Stomach (tissue), 4 donors: ENCODE results near the gene TCF12.

Experiments used
- EP300 ChIP-seq: sonication (generic); formaldehyde crosslinking; IDR thresholded peaks from one replicate; pipeline ENCODE4 v1.6.1; 2017; ENCODE audit warnings: antibody characterized with exemption
- POLR2A ChIP-seq, 4 donors: fragments of 450-650 bp; IDR thresholded peaks; one replicate each; pipeline ENCODE4 v1.6.1; 2016; ENCODE audit warnings: antibody characterized with exemption in 4 of 4, control low read depth in 2 of 4, mild to moderate bottlenecking in 1 of 4, moderate library complexity in 1 of 4
- POLR2AphosphoS5 ChIP-seq, 3 donors: sonication (generic); formaldehyde crosslinking; IDR thresholded peaks; one replicate each; pipeline ENCODE4 v1.6.1; 2016; ENCODE audit warnings: antibody characterized with exemption in 3 of 3
- TF ChIP-seq, protein P1 (sequence below), 7 experiments: fragments of 450-650 bp in 4 of 7; fragments of 200-600 bp in 3 of 7; sonication (generic) in 3 of 7; IDR thresholded peaks; one replicate each; pipeline ENCODE4 v1.5.1; 2016 to 2019; ENCODE audit warnings: antibody characterized with exemption in 7 of 7, control low read depth in 2 of 7, mild to moderate bottlenecking in 1 of 7

GRCh38 chr15:57100136-57100539 is 181.7 kb downstream of the TCF12 start:
- TF ChIP-seq, protein P1, sequence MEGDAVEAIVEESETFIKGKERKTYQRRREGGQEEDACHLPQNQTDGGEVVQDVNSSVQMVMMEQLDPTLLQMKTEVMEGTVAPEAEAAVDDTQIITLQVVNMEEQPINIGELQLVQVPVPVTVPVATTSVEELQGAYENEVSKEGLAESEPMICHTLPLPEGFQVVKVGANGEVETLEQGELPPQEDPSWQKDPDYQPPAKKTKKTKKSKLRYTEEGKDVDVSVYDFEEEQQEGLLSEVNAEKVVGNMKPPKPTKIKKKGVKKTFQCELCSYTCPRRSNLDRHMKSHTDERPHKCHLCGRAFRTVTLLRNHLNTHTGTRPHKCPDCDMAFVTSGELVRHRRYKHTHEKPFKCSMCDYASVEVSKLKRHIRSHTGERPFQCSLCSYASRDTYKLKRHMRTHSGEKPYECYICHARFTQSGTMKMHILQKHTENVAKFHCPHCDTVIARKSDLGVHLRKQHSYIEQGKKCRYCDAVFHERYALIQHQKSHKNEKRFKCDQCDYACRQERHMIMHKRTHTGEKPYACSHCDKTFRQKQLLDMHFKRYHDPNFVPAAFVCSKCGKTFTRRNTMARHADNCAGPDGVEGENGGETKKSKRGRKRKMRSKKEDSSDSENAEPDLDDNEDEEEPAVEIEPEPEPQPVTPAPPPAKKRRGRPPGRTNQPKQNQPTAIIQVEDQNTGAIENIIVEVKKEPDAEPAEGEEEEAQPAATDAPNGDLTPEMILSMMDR (IDR thresholded peaks at IDR 0.05), result no peak
- TF ChIP-seq POLR2A (IDR thresholded peaks at IDR 0.05) (no peak), EP300 (no peak), POLR2AphosphoS5 (IDR thresholded peaks at IDR 0.05) (no peak)
